GM21447 (cell line): Measurements from ENCODE around the gene RNU1-3.
"Not testable (repeated sequence)": the region's sequence is repeated elsewhere in the genome, so short reads cannot be mapped to it uniquely, and the experiment has no call there.

ENCODE experiments used
- ATAC-seq: cut with Tn5 transposase; IDR thresholded peaks from one replicate; pipeline ENCODE4 v1.9.1; 2021; ENCODE audit not compliant: unreplicated experiment

The RNU1-3 gene

GRCh38 chr1:16696507-16697150 is 29.9 kb upstream of the RNU1-3 start:
- not testable (repeated sequence) for ATAC-seq

GRCh38 chr1:16694308-16694702 is 27.6 kb upstream of the RNU1-3 start:
- not testable (repeated sequence) for ATAC-seq

- not testable (repeated sequence) for ATAC-seq
Observed at GRCh38 chr1:16693449-16694307, 26.9 kb upstream of the RNU1-3 start.

- not testable (repeated sequence) for ATAC-seq
Observed at GRCh38 chr1:16692717-16693448, 26.1 kb upstream of the RNU1-3 start.

GRCh38 chr1:16692283-16692682 is 25.5 kb upstream of the RNU1-3 start:
- not testable (repeated sequence) for ATAC-seq

GRCh38 chr1:16690971-16691682 is 24.4 kb upstream of the RNU1-3 start:
- not testable (repeated sequence) for ATAC-seq

- not testable (repeated sequence) for ATAC-seq
Observed at GRCh38 chr1:16687132-16687800, 20.5 kb upstream of the RNU1-3 start.

- ATAC-seq: not testable (repeated sequence)
Observed at GRCh38 chr1:16685445-16686371, 19.0 kb upstream of the RNU1-3 start.

GRCh38 chr1:16684738-16685337 is 18.1 kb upstream of the RNU1-3 start:
- not testable (repeated sequence) for ATAC-seq

- not testable (repeated sequence) for ATAC-seq
Observed at GRCh38 chr1:16684152-16684551, 17.4 kb upstream of the RNU1-3 start.

- not testable (repeated sequence) for ATAC-seq
Observed at GRCh38 chr1:16682803-16683202, 16.1 kb upstream of the RNU1-3 start.

GRCh38 chr1:16680366-16680765 is 13.6 kb upstream of the RNU1-3 start:
- not testable (repeated sequence) for ATAC-seq

- ATAC-seq: no peak
Observed at GRCh38 chr1:16677552-16678431, 11.0 kb upstream of the RNU1-3 start.

- not testable (repeated sequence) for ATAC-seq
Observed at GRCh38 chr1:16676661-16677523, 10.1 kb upstream of the RNU1-3 start.

GRCh38 chr1:16675118-16675510 is 8.4 kb upstream of the RNU1-3 start:
- not testable (repeated sequence) for ATAC-seq

- ATAC-seq: not testable (repeated sequence)
Observed at GRCh38 chr1:16673976-16674375, 7.2 kb upstream of the RNU1-3 start.

GRCh38 chr1:16665836-16666235 is 912 bp downstream of the RNU1-3 start:
- not testable (repeated sequence) for ATAC-seq
